ENCODE measurements around the gene METAP2.

GRCh38 chr12:95506707-95507523 is 33.0 kb downstream of the METAP2 start:
- TF ChIP-seq CTCF (IDR thresholded peaks at IDR 0.05): no peak
- TF ChIP-seq TCF7L2 (IDR thresholded peaks at IDR 0.05; ENCODE audit: low read depth, low read length): no peak
- no peak for TF ChIP-seq POLR2AphosphoS5 (IDR thresholded peaks at IDR 0.05; ENCODE audit: low read depth, low read length)
- no peak for TF ChIP-seq SIN3A (IDR thresholded peaks at IDR 0.05; ENCODE audit: borderline replicate concordance, insufficient read depth, low read depth, low read length)

Measured in Panc1 (cell line).